Spleen (tissue), 11 donors: ENCODE data around the gene HNRNPA3. TPM values are rescaled to one million over a fixed set of nuclear protein-coding genes. Genes with fewer than 3 reads are reported as not detected.

Experiments
- DNase-seq: peaks from one replicate; pipeline ENCODE4 v3.0.0-alpha.2; 2020
- H3K27ac ChIP-seq, 8 donors: fragments of 200-600 bp; sonication (generic) in 7 of 8; 1 replicate in 4 of 8; 2 replicates in 4 of 8; pipeline versions ENCODE4 v1.5.0 to v1.8.0; 2016 to 2021; ENCODE audit warnings: inconsistent platforms in 4 of 8, mild to moderate bottlenecking in 4 of 8, moderate library complexity in 1 of 8
- H3K27me3 ChIP-seq, 7 donors: fragments of 200-600 bp; sonication (generic) in 6 of 7; replicated peaks in 1 of 7; 1 replicate in 4 of 7; 2 replicates in 3 of 7; pipeline versions ENCODE4 v1.5.0 to v1.8.0; 2016 to 2021; ENCODE audit warnings: inconsistent platforms in 3 of 7, mild to moderate bottlenecking in 1 of 7
- H3K36me3 ChIP-seq, 6 donors: fragments of 200-600 bp; sonication (generic) in 5 of 6; 1 replicate in 4 of 6; 2 replicates in 2 of 6; pipeline versions ENCODE4 v1.5.0 to v1.8.0; 2016 to 2021; ENCODE audit warnings: inconsistent platforms in 2 of 6
- H3K4me1 ChIP-seq, 6 donors: fragments of 200-600 bp; sonication (generic) in 5 of 6; 1 replicate in 3 of 6; 2 replicates in 3 of 6; pipeline versions ENCODE4 v1.5.0 to v1.8.0; 2016 to 2021; ENCODE audit warnings: inconsistent platforms in 3 of 6
- H3K4me3 ChIP-seq, 8 donors: fragments of 200-600 bp; sonication (generic) in 7 of 8; 1 replicate in 4 of 8; 2 replicates in 4 of 8; pipeline versions ENCODE4 v1.5.0 to v1.8.0; 2016 to 2021; ENCODE audit warnings: inconsistent platforms in 4 of 8, mild to moderate bottlenecking in 4 of 8, moderate library complexity in 2 of 8
- H3K9me3 ChIP-seq, 8 donors: fragments of 200-600 bp; sonication (generic) in 7 of 8; 1 replicate in 4 of 8; 2 replicates in 4 of 8; pipeline versions ENCODE4 v1.5.0 to v1.8.0; 2016 to 2021; ENCODE audit warnings: inconsistent platforms in 4 of 8
- CTCF ChIP-seq, 11 experiments: fragments of 200-600 bp in 7 of 11; fragments of 450-650 bp in 4 of 11; sonication (generic) in 4 of 11; IDR thresholded peaks in 8 of 11; conservative IDR thresholded peaks in 3 of 11; 1 replicate in 7 of 11; 2 replicates in 4 of 11; pipeline versions ENCODE4 v1.4.0 to v1.8.0; 2016 to 2021; ENCODE audit warnings: antibody characterized with exemption in 11 of 11, inconsistent platforms in 4 of 11, mild to moderate bottlenecking in 1 of 11
- POLR2A ChIP-seq, 3 donors: fragments of 450-650 bp; IDR thresholded peaks; one replicate each; pipeline ENCODE4 v1.5.1; 2017; ENCODE audit warnings: antibody characterized with exemption in 3 of 3, mild to moderate bottlenecking in 1 of 3
- POLR2AphosphoS5 ChIP-seq, 3 donors: sonication (generic); formaldehyde crosslinking; IDR thresholded peaks; one replicate each; pipeline ENCODE4 v1.5.1; 2017; ENCODE audit warnings: antibody characterized with exemption in 3 of 3
- WGBS, 5 donors: extraction: QIAGEN DNeasy Blood & Tissue Kit in 3 of 5; methylation state at CpG; one replicate each; pipeline versions ENCODE4 v1.1.5 to v1.1.7; 2013 to 2018; 5-methylcytosine and 5-hydroxymethylcytosine counted together
- intact Hi-C: fragments of 100-400 bp; cut with DNase I; formaldehyde crosslinking; loops from one replicate; pipeline ENCODE4 v1.15.0; 2023; ENCODE audit warnings: low total_unique reads
- polyA plus RNA-seq, 3 donors: library from polyadenylated mRNA; stranded (reverse); fragments of 200-250 nt; gene quantifications; one replicate each; pipeline ENCODE4 v1.2.1, GENCODE V29; 2013
- total RNA-seq, 7 donors: library from RNA; depleted of rRNA in 3 of 7; stranded (reverse); fragments of >200 nt in 3 of 7; fragmentation: NEBNext Ultra II Directional in 4 of 7; extraction: Animal tissue kit (Norgen Biotek cat#: 25700) in 4 of 7; gene quantifications; one replicate each; pipeline versions ENCODE4 v1.1.0 to v1.2.1, GENCODE V29; 2016 to 2021
- donor health status: healthy with polysubstance abuse.
- donor health status: DM: no; HTN: no; CAD: no; lungs with moderate emphysema.
- donor health status: DM: no; HTN: no; CAD: no.
- donor health status: Bipolar disorder and iron deficiency.
- donor health status: healthy.
- donor health status: DM: no; HTN: no; CAD: no.
- donor health status: DM: yes; HTN: yes; CAD: no.

HNRNPA3 gene
- total and polyA plus RNA-seq, 10 donors, result 79.8 to 213 (median 158) TPM

- intact Hi-C loops, result loop anchor here (10.0 kb wide), 1 partner anchor 104 kb away; no protein-coding TSS in a partner anchor
- DNase-seq, result no peak
- Histone ChIP-seq H3K4me1 (peaks cover 8 to 21% (median 15%) of the 10 kb centered on the region in 6 donors), H3K36me3 (no peaks in the 10 kb centered on the region), H3K27ac (no peak overlapping the region), H3K4me3 (no peak overlapping the region), H3K27me3 (no peaks in the 10 kb centered on the region), H3K9me3 (no peaks in the 10 kb centered on the region)
- whole genome bisulfite sequencing, 5 donors, result 85 to 95% (median 88%) methylated on average over 8 of the region's 8 CpGs
- TF ChIP-seq POLR2A (IDR thresholded peaks at IDR 0.05) (no peak), CTCF (IDR thresholded peaks at IDR 0.05 in 8 of 11, conservative IDR thresholded peaks at IDR 0.05 in 3 of 11) (no peak), POLR2AphosphoS5 (IDR thresholded peaks at IDR 0.05) (no peak)
Observed at GRCh38 chr2:177268187-177268871, 55.7 kb downstream of the HNRNPA3 start.

- Histone ChIP-seq H3K4me1 (peaks cover 8 to 21% (median 15%) of the 10 kb centered on the region in 6 donors), H3K9me3 (no peaks in the 10 kb centered on the region), H3K27ac (no peak overlapping the region), H3K36me3 (no peaks in the 10 kb centered on the region), H3K27me3 (no peaks in the 10 kb centered on the region), H3K4me3 (no peak overlapping the region)
- 95 to 98% (median 97%) methylated on average over 7 of the region's 7 CpGs for WGBS, 5 donors
- no peak for DNase-seq
- no peak for TF ChIP-seq POLR2AphosphoS5 (IDR thresholded peaks at IDR 0.05)
- TF ChIP-seq CTCF (IDR thresholded peaks at IDR 0.05 in 8 of 11, conservative IDR thresholded peaks at IDR 0.05 in 3 of 11), result no peak
- no peak for TF ChIP-seq POLR2A (IDR thresholded peaks at IDR 0.05)
- intact Hi-C loops, result loop anchor here (10.0 kb wide), 1 partner anchor 104 kb away; no protein-coding TSS in a partner anchor
Observed at GRCh38 chr2:177268901-177269300, 56.3 kb downstream of the HNRNPA3 start.

- Histone ChIP-seq H3K4me1 (peaks cover 8 to 19% (median 13%) of the 10 kb centered on the region in 6 donors), H3K27me3 (no peaks in the 10 kb centered on the region), H3K9me3 (no peaks in the 10 kb centered on the region), H3K4me3 (no peak overlapping the region), H3K36me3 (no peaks in the 10 kb centered on the region), H3K27ac (no peak overlapping the region)
- WGBS, 5 donors, result 84 to 88% (median 85%) methylated on average over 4 of the region's 4 CpGs
- no peak for TF ChIP-seq POLR2AphosphoS5 (IDR thresholded peaks at IDR 0.05)
- no peak for TF ChIP-seq POLR2A (IDR thresholded peaks at IDR 0.05)
- no peak for TF ChIP-seq CTCF (IDR thresholded peaks at IDR 0.05 in 8 of 11, conservative IDR thresholded peaks at IDR 0.05 in 3 of 11)
- DNase-seq, result no peak
- intact Hi-C loops, result no loop called here
Observed at GRCh38 chr2:177270531-177270930, 57.9 kb downstream of the HNRNPA3 start.

GRCh38 chr2:177271981-177272666, 59.5 kb downstream of the HNRNPA3 start:
- H3K27ac ChIP-seq, result no peak overlapping the region
- TF ChIP-seq POLR2AphosphoS5 (IDR thresholded peaks at IDR 0.05) (no peak), CTCF (IDR thresholded peaks at IDR 0.05 in 8 of 11, conservative IDR thresholded peaks at IDR 0.05 in 3 of 11) (no peak), POLR2A (IDR thresholded peaks at IDR 0.05) (no peak)
- H3K27me3 ChIP-seq, result no peaks in the 10 kb centered on the region
- no peaks in the 10 kb centered on the region for H3K36me3 ChIP-seq
- no peaks in the 10 kb centered on the region for H3K9me3 ChIP-seq
- intact Hi-C loops, result no loop called here
- WGBS, 5 donors, result 94 to 97% (median 95%) methylated on average over 1 of the region's 1 CpG
- peaks cover 0 to 3% (median 0%) of the 10 kb centered on the region in 6 donors for H3K4me1 ChIP-seq
- no peak overlapping the region for H3K4me3 ChIP-seq
- no peak for DNase-seq
